Loucy (cell line): ENCODE data around the gene TEX19.

ENCODE experiments used
- H2AFZ ChIP-seq: fragments of 200-600 bp; sonication (generic); 2 replicates; pipeline ENCODE4 v1.6.0; 2016; ENCODE audit warnings: antibody characterized with exemption, mild to moderate bottlenecking, low read length, moderate library complexity
- H3F3A ChIP-seq: fragments of 200-600 bp; 2 replicates; pipeline ENCODE4 v1.6.0; 2016; ENCODE audit warnings: antibody characterized with exemption, low read depth, mild to moderate bottlenecking
- H3K27me3 ChIP-seq: fragments of 200-600 bp; sonication (generic); 2 replicates; pipeline ENCODE4 v1.6.1; 2014; ENCODE audit warnings: low read length, mild to moderate bottlenecking; ENCODE audit not compliant: insufficient read depth, poor library complexity, severe bottlenecking
- H3K36me3 ChIP-seq: fragments of 200-600 bp; sonication (generic); 2 replicates; pipeline ENCODE4 v1.6.1; 2016; ENCODE audit warnings: low read length; ENCODE audit not compliant: insufficient read depth
- H3K4me1 ChIP-seq: fragments of 200-600 bp; sonication (generic); 2 replicates; pipeline ENCODE4 v1.5.1; 2014; ENCODE audit warnings: low read length, mild to moderate bottlenecking; ENCODE audit not compliant: insufficient read depth, poor library complexity, severe bottlenecking
- H3K4me2 ChIP-seq: fragments of 200-600 bp; sonication (generic); 2 replicates; pipeline ENCODE4 v1.6.0; 2014; ENCODE audit warnings: antibody characterized with exemption, low read length, low read depth, mild to moderate bottlenecking; ENCODE audit not compliant: poor library complexity, severe bottlenecking
- H3K4me3 ChIP-seq: fragments of 200-600 bp; sonication (generic); 2 replicates; pipeline ENCODE4 v1.5.1; 2014; ENCODE audit warnings: low read length, mild to moderate bottlenecking, mixed read lengths; ENCODE audit not compliant: poor library complexity, severe bottlenecking
- H3K79me2 ChIP-seq: fragments of 200-600 bp; sonication (generic); 2 replicates; pipeline ENCODE4 v1.6.1; 2014; ENCODE audit warnings: low read length; ENCODE audit not compliant: insufficient read depth
- H3K9ac ChIP-seq: fragments of 200-600 bp; sonication (generic); 2 replicates; pipeline ENCODE4 v1.6.0; 2014; ENCODE audit warnings: mild to moderate bottlenecking, low read depth, low read length, moderate library complexity; ENCODE audit not compliant: poor library complexity, severe bottlenecking
- H3K9me2 ChIP-seq: fragments of 200-600 bp; sonication (generic); replicated peaks from 2 replicates; pipeline ENCODE4 v1.6.1; 2016; ENCODE audit warnings: low read depth, low read length, mixed read lengths
- H3K9me3 ChIP-seq: fragments of 200-600 bp; sonication (generic); 2 replicates; pipeline ENCODE4 v1.6.1; 2014; ENCODE audit warnings: mild to moderate bottlenecking, antibody characterized with exemption, low read length, low read depth; ENCODE audit not compliant: insufficient read depth
- H4K20me1 ChIP-seq: fragments of 200-600 bp; sonication (generic); 2 replicates; pipeline ENCODE4 v1.6.0; 2014; ENCODE audit warnings: antibody characterized with exemption, low read length, mild to moderate bottlenecking; ENCODE audit not compliant: insufficient read depth, poor library complexity, severe bottlenecking
- CTCF ChIP-seq: fragments of 200-600 bp; sonication (generic); conservative IDR thresholded peaks from 2 replicates; pipeline ENCODE4 v1.5.1; 2014; ENCODE audit warnings: mild to moderate bottlenecking, antibody characterized with exemption, low read length
- EZH2phosphoT487 ChIP-seq: fragments of 200-600 bp; IDR thresholded peaks from 2 replicates; pipeline ENCODE4 v1.6.1; 2018; ENCODE audit warnings: antibody characterized with exemption, mild to moderate bottlenecking, moderate library complexity, borderline replicate concordance

TEX19 gene

GRCh38 chr17:82391496-82392066 is 32.5 kb downstream of the TEX19 start:
- Histone ChIP-seq H4K20me1 (no peaks in the 10 kb centered on the region), H3K27me3 (no peaks in the 10 kb centered on the region), H3K9ac (no peak overlapping the region), H3K4me1 (no peaks in the 10 kb centered on the region), H3F3A (no peaks in the 10 kb centered on the region), H2AFZ (no peak overlapping the region), H3K36me3 (peaks cover 5% of the 10 kb centered on the region; the same call in 1 of the 2 replicates), H3K9me2 (no peaks in the 10 kb centered on the region), H3K4me2 (no peak overlapping the region), H3K4me3 (no peak overlapping the region), H3K79me2 (no peaks in the 10 kb centered on the region), H3K9me3 (no peaks in the 10 kb centered on the region)
- TF ChIP-seq EZH2phosphoT487 (no peak), CTCF (no peak)

GRCh38 chr17:82392209-82392920 is 33.3 kb downstream of the TEX19 start:
- H3K27me3 ChIP-seq = no peaks in the 10 kb centered on the region
- no peak overlapping the region for H3K4me2 ChIP-seq
- H3K4me3 ChIP-seq = no peak overlapping the region
- no peaks in the 10 kb centered on the region for H3K9me2 ChIP-seq
- H3K9me3 ChIP-seq = no peaks in the 10 kb centered on the region
- no peaks in the 10 kb centered on the region for H3F3A ChIP-seq
- no peak overlapping the region for H2AFZ ChIP-seq
- peaks cover 5% of the 10 kb centered on the region; the same call in 1 of the 2 replicates for H3K36me3 ChIP-seq
- TF ChIP-seq CTCF (no peak), EZH2phosphoT487 (no peak)
- no peaks in the 10 kb centered on the region for H3K79me2 ChIP-seq
- H3K4me1 ChIP-seq = no peaks in the 10 kb centered on the region
- no peaks in the 10 kb centered on the region for H4K20me1 ChIP-seq
- H3K9ac ChIP-seq = no peak overlapping the region

- H3K9me3 ChIP-seq = no peaks in the 10 kb centered on the region
- H3K36me3 ChIP-seq = peaks cover 5% of the 10 kb centered on the region; the same call in 1 of the 2 replicates
- TF ChIP-seq EZH2phosphoT487 (no peak), CTCF (no peak)
- H3K79me2 ChIP-seq = no peaks in the 10 kb centered on the region
- no peak overlapping the region for H3K9ac ChIP-seq
- H3K4me3 ChIP-seq = no peak overlapping the region
- H3K27me3 ChIP-seq = no peaks in the 10 kb centered on the region
- no peak overlapping the region for H2AFZ ChIP-seq
- no peak overlapping the region for H3K4me2 ChIP-seq
- no peaks in the 10 kb centered on the region for H3K4me1 ChIP-seq
- H3K9me2 ChIP-seq = no peaks in the 10 kb centered on the region
- H4K20me1 ChIP-seq = no peaks in the 10 kb centered on the region
- no peaks in the 10 kb centered on the region for H3F3A ChIP-seq
These were observed 33.9 kb downstream of the TEX19 start for GRCh38 chr17:82392941-82393340.
